ENCODE data around the gene NEUROG3.

NEUROG3 gene, protein sequence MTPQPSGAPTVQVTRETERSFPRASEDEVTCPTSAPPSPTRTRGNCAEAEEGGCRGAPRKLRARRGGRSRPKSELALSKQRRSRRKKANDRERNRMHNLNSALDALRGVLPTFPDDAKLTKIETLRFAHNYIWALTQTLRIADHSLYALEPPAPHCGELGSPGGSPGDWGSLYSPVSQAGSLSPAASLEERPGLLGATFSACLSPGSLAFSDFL

DNA sequence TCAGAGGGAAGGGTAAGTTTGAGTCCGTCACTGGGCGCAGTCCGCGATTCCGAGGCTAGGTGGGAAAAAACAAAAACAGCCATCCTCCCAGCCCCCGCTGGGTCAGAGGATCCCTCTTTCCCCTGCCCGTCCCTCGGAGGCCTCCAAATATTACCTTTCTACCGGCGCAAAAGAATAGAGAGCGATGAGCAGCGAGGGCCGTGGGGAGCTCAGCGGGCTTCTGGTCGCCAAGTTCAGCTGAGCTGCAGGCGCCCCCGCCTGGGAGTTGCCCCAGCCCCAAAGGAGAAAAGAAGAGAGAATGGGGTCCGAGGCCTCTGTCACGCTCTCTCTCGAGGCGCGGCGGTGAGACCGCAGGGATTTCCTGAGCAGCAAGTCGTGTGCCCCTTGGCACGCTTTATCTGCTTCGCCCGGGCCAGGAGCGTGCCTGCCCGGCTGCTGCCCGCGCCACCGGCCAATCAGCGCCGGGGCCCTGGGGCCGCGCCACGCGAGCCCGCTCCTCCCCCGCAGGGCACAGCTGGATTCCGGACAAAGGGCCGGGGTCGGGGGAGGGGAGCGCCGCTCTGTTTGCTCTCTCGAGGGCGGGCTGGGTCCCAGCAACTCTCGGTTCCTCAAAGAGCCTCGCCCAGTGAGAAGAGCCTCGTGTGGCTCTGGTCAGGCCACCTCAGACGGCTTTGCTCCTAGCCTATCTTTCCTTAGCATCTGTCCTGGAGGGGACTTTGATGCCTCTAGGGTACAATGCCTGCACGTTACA, at the start of gene NEUROG3:
Gene NEUROG3, minus strand, starts transcription at position 367 of the 751 bp plus-strand sequence. CDS start 379 bp downstream, outside the sequence.
- no peak for DNase-seq

DNA sequence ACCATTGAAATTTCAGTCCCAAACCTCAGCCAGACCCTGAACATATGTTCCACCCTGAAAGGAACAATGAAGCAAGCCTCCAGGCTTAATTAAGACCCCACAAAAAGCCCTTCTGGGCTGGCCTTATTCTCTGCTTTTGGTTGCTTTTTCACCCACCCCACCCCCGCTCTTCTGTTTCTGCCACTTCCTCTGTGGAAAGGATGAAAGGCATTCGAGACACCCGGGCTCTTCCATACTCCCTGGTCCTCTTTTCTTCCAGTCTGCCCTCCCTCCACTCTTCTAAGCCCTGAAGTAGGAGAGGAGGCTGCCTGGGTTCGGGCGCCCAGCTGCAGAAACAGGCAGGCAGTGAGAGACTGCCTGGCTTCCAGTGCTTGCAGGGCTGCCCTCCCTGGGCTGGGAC, 47.4 kb upstream of the NEUROG3 start:
- DNase-seq = no peak

DNA sequence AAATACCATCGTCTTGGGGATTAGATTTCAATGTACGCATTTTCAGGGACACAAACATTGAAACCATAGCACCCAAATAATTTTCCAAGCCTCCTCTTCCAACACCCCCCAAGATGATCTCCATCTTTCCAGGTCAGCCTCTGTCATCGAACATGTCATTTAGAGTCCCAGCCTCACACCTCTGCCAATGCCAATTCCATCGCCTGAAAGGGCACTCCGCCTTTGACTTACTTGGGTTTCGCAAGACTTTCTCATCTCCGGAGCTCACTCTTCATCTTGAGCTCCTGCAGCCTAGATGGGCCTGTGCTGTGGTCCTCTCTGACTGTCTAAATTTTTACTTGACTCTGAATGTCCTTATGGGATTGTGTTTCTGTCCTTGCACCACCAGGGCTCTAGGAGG, 46.4 kb upstream of the NEUROG3 start:
- no peak for DNase-seq

DNA sequence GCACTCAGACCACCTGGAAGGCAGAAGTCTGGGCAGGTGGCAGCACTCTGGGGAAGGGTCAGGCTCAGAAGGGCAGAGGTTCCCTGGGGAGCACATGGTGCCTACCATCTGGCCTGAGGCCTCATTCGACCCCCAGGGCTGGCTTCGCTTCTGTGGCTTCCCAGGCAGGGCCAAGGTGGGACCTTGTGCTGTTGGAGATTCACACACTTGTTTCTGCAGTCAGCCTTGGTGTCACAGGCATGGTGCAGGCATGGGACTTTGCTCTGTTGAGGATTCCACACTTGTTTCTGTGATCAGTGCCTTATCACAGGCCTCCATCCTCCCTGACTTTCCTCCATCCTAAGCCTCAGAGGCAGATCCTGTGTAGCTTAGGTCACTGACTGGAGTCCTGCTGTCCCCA, 45.5 kb upstream of the NEUROG3 start:
- no peak for DNase-seq

DNA sequence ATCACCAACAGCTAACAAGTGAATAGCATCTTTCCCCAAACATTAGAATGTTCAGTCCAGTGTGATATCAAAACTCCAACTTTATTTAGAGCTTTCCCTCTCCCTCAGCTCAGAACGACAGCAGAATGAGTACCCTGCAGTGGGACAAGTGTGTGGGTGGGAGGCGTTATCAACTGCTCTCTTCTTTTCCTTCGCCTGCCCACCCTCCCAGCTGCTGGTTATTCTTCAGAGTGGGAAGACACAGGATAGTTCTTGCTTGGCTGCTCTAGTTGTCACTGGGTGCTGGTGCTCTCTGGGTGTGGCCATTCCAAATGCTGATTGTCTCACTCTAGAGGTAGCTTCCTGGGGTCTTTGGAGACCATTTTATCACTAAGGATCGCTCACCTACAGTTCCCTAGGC, 43.1 kb upstream of the NEUROG3 start:
- no peak for DNase-seq

DNA sequence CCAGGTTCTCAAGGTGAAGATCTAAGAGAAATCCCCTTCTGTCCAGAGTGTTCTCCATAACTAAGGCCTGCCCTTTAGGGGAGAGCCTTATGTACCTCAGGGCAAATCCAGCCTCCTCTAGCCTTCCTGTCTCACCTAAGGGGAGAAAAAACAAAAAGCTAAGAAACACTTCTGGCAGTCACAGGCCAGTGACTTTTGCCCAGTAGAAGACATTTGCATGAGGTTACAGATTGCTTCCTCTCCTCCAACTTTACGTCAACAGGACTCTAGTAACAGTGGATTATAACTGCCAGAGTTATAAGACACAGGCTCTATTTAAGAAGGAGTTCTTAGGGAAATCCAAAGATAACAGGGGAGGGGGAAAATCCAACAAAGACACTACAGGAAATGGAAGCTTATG, 40.9 kb upstream of the NEUROG3 start:
- no peak for DNase-seq

DNA sequence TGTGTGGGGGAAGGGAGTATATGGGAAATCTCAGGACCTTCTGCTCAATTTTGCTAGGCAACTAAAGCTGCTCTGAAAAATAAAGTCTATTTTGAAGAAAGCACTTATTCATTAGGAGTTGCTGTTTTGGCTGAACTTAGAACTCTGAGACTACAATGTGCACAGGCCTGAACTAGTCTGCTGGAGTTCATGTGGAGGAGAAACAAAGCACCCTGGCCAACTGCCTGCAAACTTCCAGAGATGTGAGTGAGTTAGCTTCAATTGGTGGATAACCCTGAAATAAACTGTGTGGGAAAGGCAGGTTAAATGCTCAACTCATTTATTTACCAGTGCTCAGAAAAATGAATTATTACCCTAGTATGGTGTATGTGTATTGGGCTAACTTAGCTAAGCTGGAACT, 39.5 kb upstream of the NEUROG3 start:
- DNase-seq = no peak

DNA sequence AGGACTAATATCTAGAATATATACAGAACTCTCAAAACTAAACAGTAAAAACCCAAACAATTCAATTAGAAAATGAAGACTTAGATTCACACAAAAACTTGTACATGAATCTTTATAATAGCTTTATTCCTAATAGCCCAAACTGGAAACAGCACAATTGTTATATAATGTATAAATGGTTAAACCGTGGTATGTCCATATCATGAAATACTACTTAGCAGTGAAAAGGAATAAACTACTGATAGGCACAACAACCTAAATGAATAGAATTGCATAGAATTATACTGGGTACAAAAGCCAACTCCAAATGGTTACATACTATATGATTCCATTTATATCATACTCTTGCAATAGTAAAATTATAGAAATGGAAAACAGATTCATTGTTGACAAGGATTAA, 35.9 kb upstream of the NEUROG3 start:
- DNase-seq = no peak

DNA sequence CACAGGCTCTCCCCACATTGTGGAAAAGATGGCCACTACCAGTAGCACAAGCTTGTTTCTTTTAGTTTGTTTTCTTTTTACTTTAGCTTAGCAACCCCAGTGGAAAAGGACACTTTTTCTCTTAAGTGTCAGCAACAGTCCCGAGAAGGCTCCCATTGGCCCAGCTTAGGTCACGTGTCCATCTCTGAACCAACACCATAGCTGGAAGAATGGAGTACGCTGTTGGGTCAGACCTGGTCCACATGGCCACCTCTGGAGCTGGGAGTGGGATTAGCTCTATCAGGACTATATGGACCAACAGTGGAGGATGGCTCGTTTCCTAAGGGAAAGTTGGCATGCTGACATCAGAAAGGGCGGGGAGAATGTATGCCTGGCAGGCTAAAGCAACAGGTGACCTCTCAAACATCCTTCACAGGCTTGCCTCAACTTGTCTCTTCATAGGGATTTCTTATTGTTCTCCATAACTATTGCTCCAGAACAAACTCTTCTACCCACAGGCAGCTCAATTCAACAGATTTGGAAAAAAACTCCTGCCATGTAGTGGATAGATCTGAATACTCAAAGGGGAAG, 27.6 kb upstream of the NEUROG3 start:
- no peak for DNase-seq

DNA sequence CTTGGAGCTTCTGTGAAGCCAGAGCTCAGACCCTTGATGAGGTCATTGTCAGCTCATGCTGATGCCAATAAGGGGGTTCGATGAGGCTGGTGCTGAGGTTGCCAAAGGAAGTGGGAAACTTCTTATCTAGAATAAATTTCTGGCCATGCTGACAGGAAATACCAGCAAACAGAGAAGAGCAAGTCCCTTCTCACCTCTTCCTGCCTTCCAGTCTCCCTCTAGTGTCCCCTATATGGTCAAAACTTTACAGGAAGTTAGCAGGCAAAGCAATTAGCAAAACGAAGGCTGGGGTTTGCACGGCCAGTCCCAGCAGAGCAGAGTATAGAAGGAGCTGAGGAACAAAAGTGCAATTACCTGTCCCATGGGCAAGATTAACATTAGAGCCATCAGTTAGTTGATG, 15.1 kb upstream of the NEUROG3 start:
- no peak for DNase-seq

DNA sequence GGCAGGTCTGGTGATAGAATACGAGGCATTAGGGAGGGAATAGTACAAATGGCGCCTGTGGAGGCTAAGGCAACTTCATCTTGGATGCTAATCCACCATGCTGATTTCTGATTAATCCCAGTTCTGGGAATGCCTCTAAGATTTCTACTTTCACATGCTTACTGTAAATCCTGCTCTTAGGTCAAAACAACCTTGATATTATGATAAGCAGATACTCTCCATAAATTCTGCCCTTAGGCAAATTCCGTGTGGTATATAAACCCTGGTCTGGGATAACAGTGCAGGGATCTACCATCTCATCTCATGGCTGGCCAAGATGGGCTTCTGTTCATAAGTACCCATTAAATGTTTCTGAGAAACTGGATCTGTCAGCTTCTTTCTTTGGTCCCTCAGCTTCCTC, 11.4 kb upstream of the NEUROG3 start:
- DNase-seq = no peak

DNA sequence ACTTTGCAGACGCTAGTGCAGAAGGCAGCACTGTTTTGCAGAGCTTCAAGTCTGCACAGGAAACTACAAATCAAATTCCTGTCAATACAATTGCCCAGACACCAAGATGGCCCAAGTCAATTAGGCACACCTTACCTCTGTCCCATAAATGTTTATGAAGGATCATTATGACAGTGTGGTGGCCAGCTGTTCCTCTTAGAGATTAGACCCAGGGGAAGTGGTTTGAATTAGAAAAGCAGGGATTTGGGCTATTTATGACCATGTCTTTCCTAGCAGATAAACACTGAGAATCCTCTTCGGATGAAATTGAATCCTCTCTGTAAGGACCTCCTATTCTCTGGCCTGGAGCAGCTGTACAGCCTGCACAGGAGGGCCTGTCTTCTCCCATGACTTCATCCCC, 9.9 kb upstream of the NEUROG3 start:
- DNase-seq = no peak

DNA sequence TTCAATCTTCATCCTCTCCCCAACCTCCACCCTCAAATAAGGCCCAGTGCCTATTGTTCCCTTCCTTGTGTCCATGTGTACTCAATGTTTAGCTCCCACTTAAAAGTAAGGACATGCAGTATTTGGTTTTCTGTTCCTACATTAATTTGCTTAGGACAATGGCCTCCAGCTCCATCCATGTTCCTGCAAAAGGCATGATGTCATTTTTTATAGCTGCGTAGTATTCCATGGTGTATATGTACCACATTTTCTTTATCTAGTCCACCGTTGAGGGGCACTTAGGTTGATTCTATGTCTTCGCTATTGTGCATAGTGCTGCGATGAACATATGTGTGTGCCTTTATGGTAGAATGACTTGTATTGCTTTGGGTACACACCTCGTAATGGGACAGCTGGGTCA, 7.2 kb upstream of the NEUROG3 start:
- no peak for DNase-seq

DNA sequence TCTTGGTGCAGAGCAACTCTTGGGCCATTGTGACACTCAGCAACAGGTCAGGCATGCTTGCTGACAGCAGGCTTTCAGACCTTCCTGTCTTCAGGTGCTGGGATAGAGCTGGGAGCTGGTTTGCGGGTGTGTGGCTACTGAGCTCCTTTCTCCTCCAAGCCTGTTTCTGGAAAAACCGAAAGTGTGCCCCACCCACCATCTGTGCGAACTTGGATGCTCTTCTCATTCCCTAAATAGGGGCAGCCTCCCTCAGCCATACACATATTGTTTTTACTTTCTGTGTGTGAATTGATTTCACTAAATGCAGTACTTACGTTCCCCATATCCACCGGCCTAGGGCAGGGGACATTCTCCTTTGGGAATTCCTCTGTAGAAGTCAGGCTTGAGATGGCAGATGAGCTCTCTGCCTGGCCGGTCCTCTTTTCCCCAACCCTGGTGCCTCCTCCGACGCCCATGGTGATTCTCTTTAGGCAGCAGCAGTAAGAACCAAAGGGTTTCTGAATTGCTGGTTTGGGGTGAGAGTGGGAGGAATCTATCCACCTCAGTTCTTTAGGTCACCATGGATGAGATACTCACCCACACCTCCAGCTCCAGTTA, 6.3 kb upstream of the NEUROG3 start:
- no peak for DNase-seq

DNA sequence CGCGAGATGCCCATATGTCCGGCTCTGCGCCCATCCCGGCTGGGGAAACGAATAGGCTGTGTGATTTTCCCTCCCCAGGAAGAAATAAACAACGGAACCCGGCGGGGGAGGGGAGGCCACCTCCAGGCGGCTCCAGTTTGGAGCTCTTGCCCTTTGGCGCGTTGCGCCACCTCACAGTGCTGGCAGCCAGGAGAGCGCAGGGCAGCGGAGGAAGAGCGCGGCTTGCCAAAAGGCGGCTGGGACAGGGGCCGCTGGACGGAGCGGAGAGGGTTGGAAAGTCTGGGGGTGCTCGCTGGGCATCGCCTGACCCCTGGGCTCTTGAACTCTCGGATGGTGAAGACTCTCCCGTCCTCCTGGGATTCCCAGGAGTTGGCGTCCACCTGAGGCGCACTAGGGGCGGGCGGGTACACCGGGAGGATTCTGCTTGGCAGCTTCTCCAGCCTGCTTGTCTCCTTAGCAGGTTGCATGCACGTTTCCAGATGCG, 5.3 kb upstream of the NEUROG3 start:
- DNase-seq = no peak

DNA sequence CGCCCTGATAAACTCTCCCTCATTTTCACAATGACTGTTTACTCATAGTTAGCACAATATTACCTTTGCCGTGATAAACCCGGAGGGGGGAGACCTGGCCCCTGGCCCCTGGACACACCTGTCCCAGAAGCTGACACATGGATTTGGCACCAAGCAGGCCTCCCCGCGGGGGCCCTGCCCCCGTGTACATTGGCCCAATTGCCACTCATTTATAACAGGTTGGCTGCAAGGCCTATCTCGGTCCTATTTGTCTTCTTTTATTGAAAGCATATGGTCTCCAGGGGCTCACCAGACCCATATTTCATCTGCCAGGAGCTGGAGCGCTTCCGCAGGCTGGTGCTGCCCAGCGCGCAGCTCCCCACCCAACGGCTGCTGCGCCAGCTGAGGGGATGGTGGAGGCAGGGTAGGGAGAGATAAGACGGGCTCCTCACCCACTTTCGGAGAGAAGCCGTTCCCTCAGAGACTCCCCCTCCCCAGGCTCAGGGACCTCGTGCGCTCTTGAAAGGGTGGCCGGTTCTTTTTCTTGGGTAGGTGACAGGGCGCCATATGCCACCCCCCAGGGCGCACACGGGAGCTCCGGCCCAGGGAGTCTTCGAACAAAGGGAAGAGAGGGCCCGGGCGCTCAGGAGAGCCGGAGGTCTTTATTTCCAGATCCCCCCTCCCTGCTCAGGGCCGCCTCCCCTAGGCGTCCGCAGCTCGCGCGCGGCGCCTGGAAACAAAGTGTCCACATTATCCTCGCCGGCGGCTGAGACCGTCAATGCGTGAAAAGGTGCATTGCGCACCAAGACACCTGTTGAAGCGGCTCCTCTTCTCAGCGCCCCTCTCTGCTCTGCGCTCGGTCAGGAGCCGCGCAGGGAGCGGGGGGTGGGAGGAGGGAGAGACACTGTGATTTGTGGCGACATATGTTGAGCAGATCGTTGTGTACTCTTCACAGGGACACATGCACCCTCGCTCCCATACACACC, 4.3 kb upstream of the NEUROG3 start:
- no peak for DNase-seq

DNA sequence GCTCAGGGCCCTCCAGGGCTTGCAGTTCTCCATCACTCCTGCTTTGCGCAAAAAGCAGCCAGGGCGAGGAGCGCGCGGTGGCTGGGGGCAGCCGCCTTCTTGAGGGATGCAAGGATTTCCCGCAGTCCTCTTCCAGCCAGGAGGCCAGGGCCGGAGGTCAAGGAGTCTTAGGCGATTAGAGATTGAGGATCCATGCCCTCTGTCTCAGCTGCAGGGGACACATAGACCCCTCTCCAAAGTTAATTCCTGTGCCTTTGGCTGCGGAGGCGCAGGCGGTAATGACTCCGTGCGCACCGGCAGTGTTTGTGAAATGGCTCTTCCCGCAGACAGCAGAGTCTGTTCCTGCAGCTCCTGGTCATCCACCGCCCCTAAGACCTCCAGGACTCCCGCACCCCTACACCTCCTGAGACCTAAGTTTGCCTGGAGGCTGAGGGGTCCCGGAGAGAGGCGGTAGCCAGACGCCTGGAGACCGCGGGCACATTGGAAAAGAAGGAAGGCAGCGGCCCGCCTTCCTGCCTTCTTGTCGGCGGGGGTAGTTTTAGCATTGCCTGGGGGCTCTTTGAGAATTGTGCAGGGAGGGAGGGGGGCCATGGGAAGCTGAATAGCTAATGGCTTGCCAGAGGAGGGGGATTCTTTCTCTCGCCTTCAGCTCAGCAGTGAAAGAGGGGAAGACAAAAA, 3.3 kb upstream of the NEUROG3 start:
- DNase-seq = no peak

DNA sequence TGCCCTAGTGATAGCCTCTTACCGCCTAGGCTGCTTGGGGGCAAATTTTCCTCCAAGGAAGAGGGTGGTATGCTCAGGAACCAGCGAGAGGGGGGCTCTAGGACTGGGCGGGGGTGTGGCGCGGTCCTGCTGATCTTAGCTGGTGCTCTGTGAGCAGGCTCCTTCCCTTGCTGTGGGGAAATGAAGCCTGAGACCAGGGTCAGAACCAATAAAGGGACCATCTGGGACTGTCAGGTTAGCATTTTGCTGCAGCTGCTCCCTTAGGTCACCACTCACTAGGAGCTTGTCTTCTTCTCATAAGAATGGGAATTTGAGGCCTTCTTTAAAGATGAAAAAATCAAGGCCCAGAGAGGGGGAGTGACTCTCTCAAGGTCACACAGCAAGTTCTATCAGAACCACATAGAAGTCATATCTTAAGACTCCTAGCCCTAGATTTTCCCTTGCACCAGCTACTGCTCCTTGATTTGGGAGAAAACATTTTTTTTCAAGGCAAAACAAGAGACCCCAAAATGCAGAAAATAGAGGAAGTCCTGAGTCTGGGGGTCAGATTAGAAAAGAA, 2.0 kb upstream of the NEUROG3 start:
- DNase-seq = no peak

DNA sequence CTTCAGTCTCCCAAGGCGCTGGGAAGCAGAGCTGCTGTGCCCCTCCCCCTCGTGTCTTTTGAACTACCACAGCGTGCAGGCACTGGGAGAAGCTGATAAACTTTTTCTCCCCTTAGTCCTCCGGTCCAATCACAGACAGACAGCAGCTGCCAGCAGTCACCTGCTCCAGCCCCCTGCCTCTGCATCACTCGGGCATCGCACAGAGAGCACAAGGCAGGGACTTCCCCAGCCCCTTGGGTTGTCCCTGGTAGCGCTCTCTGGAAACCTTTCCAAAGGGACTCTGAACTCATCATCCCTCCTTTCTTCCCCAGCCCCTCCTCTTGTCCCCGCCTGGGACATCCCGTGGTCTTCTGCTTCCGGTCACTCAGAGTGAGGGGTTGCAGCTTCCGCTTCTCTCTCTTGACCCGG, 1.4 kb upstream of the NEUROG3 start:
- no peak for DNase-seq

DNA sequence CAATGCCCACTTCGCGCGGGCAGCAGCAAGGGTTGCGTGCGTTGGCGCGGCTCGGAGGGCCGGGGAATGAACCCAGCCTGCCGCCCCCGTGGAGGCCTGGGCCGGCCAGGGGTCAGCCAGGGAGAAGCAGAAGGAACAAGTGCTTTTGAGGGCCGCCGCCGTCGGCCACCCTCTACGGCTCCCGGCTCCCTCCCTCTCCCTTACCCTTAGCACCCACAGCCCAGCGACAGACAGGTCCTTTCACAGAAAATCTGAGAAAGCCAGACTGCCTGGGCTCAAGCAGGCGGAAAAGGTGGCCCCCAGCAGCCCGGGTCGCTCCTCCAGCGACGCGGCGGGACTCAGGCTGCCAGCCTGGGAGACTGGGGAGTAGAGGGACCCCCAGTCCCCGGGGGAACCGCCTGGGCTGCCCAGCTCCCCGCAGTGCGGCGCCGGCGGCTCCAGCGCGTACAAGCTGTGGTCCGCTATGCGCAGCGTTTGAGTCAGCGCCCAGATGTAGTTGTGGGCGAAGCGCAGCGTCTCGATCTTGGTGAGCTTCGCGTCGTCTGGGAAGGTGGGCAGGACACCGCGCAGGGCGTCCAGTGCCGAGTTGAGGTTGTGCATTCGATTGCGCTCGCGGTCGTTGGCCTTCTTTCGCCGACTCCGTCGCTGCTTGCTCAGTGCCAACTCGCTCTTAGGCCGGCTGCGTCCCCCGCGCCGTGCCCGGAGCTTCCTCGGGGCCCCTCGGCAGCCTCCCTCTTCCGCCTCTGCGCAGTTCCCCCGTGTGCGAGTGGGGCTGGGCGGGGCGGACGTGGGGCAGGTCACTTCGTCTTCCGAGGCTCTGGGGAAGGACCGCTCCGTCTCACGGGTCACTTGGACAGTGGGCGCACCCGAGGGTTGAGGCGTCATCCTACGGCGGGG, 815 bp downstream of the NEUROG3 start:
- no peak for DNase-seq

Measured in activated naive CD4-positive, alpha-beta T cell (primary cell).